IMR-90 (cell line): ENCODE results near the gene BATF. TPM values are rescaled to one million over a fixed set of nuclear protein-coding genes. Genes with fewer than 3 reads are reported as not detected.

Experiments
- ATAC-seq: fragments of 200-7000 bp; cut with Tn5 transposase; 2 replicates; pipeline ENCODE4 v1.9.1; 2020; ENCODE audit warnings: low read depth, mild to moderate bottlenecking, moderate library complexity
- BruUV-seq: library from RNA; stranded (reverse); fragments of 400-500 nt; replicated peaks from 2 replicates; lab custom pipeline; 2021; lab: Mats Ljungman, UMichigan
- CTCF ChIA-PET: fragments of 300-600 bp; formaldehyde crosslinking; extraction: SDS; loops from one replicate; lab custom pipeline; 2021; ENCODE audit warnings: antibody characterized with exemption; lab: Yijun Ruan, JAX
- POLR2A ChIA-PET: fragments of 300-600 bp; sonication (Branson Sonifier 250); formaldehyde crosslinking; loops from one replicate; lab custom pipeline; 2022; ENCODE audit warnings: antibody characterized with exemption; ENCODE audit not compliant: unreplicated experiment; lab: Charles Lee
- DNase-seq: peaks from one replicate; pipeline ENCODE4 v3.0.0; 2013
- H2AFZ ChIP-seq: replicated peaks from 2 replicates; pipeline ENCODE3; 2013; ENCODE audit warnings: low read length, mild to moderate bottlenecking; ENCODE audit not compliant: poor library complexity
- H2AK5ac ChIP-seq: 2 replicates; pipeline ENCODE4 v1.6.1; 2013; ENCODE audit warnings: low read depth, low read length, inconsistent platforms
- H2AK9ac ChIP-seq: replicated peaks from 2 replicates; pipeline ENCODE3; 2013; ENCODE audit warnings: mild to moderate bottlenecking, low read depth, low read length, moderate library complexity; ENCODE audit not compliant: poor library complexity
- H2BK120ac ChIP-seq: 2 replicates; pipeline ENCODE4 v1.6.1; 2013; ENCODE audit warnings: low read depth, low read length, inconsistent platforms
- H2BK15ac ChIP-seq: 3 replicates; pipeline ENCODE4 v1.6.1; 2013; ENCODE audit warnings: low read depth, low read length, inconsistent platforms
- H2BK20ac ChIP-seq: 2 replicates; pipeline ENCODE4 v1.6.1; 2013; ENCODE audit warnings: low read depth, mild to moderate bottlenecking, inconsistent platforms, low read length, moderate library complexity
- H2BK5ac ChIP-seq: 2 replicates; pipeline ENCODE4 v1.6.1; 2013; ENCODE audit warnings: mild to moderate bottlenecking, low read depth, low read length, inconsistent platforms; ENCODE audit not compliant: poor library complexity, severe bottlenecking
- H3K14ac ChIP-seq: replicated peaks from 2 replicates; pipeline ENCODE4 v1.6.1; 2013; ENCODE audit warnings: low read depth, low read length, inconsistent platforms
- H3K18ac ChIP-seq: 2 replicates; pipeline ENCODE4 v1.6.1; 2013; ENCODE audit warnings: low read depth, low read length, control low read depth
- H3K23ac ChIP-seq: 2 replicates; pipeline ENCODE4 v1.6.1; 2013; ENCODE audit warnings: low read depth, low read length, inconsistent platforms
- H3K27ac ChIP-seq: 2 replicates; pipeline ENCODE4 v1.5.1; 2013; ENCODE audit warnings: mild to moderate bottlenecking, control low read depth, low read length; ENCODE audit not compliant: insufficient read depth
- H3K27me3 ChIP-seq: 2 replicates; pipeline ENCODE4 v1.6.1; 2013; ENCODE audit warnings: low read length; ENCODE audit not compliant: control insufficient read depth, insufficient read depth
- H3K36me3 ChIP-seq: 2 replicates; pipeline ENCODE4 v1.6.1; 2013; ENCODE audit warnings: low read length, mixed read lengths; ENCODE audit not compliant: control insufficient read depth, insufficient read depth
- H3K4ac ChIP-seq: 2 replicates; pipeline ENCODE4 v1.6.1; 2013; ENCODE audit warnings: low read depth, low read length, inconsistent platforms
- H3K4me1 ChIP-seq: 2 replicates; pipeline ENCODE4 v1.6.1; 2013; ENCODE audit warnings: low read length, mixed read lengths; ENCODE audit not compliant: control insufficient read depth, insufficient read depth
- H3K4me2 ChIP-seq: 2 replicates; pipeline ENCODE4 v1.6.1; 2013; ENCODE audit warnings: low read depth, mild to moderate bottlenecking, control low read depth, low read length, moderate library complexity
- H3K4me3 ChIP-seq: 2 replicates; pipeline ENCODE4 v1.5.1; 2013; ENCODE audit warnings: low read depth, mild to moderate bottlenecking, control low read depth, low read length, moderate library complexity; ENCODE audit not compliant: insufficient read depth
- H3K56ac ChIP-seq: 2 replicates; pipeline ENCODE4 v1.6.1; 2013; ENCODE audit warnings: low read length, inconsistent platforms; ENCODE audit not compliant: insufficient read depth; ENCODE audit errors: extremely low read depth
- H3K79me1 ChIP-seq, 2 experiments: 2 replicates each; pipeline ENCODE4 v1.6.1; 2013; ENCODE audit warnings: low read length in 2 of 2, inconsistent platforms in 1 of 2, low read depth in 1 of 2
- H3K9ac ChIP-seq: 2 replicates; pipeline ENCODE4 v1.6.1; 2013; ENCODE audit warnings: low read depth, low read length, control low read depth
- H3K9me1 ChIP-seq: 2 replicates; pipeline ENCODE4 v1.6.1; 2013; ENCODE audit warnings: low read length, inconsistent platforms; ENCODE audit not compliant: insufficient read depth
- H3K9me3 ChIP-seq: 2 replicates; pipeline ENCODE4 v1.6.1; 2013; ENCODE audit warnings: low read length; ENCODE audit not compliant: control insufficient read depth, insufficient read depth
- H4K20me1 ChIP-seq: 2 replicates; pipeline ENCODE4 v1.6.1; 2013; ENCODE audit warnings: low read length, inconsistent platforms; ENCODE audit not compliant: insufficient read depth
- H4K5ac ChIP-seq: 2 replicates; pipeline ENCODE4 v1.6.1; 2013; ENCODE audit warnings: mild to moderate bottlenecking, low read depth, low read length, control low read depth
- H4K8ac ChIP-seq, 2 experiments: 2 replicates each; pipeline ENCODE4 v1.6.1; 2013; ENCODE audit warnings: low read depth in 2 of 2, low read length in 2 of 2, control low read depth in 1 of 2, inconsistent platforms in 1 of 2
- H4K91ac ChIP-seq: 2 replicates; pipeline ENCODE4 v1.6.1; 2013; ENCODE audit warnings: low read depth, low read length, inconsistent platforms; ENCODE audit not compliant: insufficient read depth
- NFE2L2 ChIP-seq: fragments of 150-350 bp; IDR thresholded peaks from 2 replicates; pipeline ENCODE4 v1.6.1; 2016; ENCODE audit warnings: low read depth, mild to moderate bottlenecking, low read length
- POLR2A ChIP-seq: IDR thresholded peaks from 2 replicates; pipeline ENCODE4 v1.6.1; 2012; ENCODE audit warnings: mild to moderate bottlenecking, low read depth, low read length
- WGBS, 2 experiments: methylation state at CpG; one replicate each; pipeline versions ENCODE4 v1.1.5 to v1.1.7; 2013; ENCODE audit warnings: missing lambda C conversion rate in 2 of 2; ENCODE audit not compliant: insufficient read length in 1 of 2; ENCODE audit errors: extremely low coverage in 2 of 2; 5-methylcytosine and 5-hydroxymethylcytosine counted together
- dilution Hi-C: fragments of 300-500 bp; cut with HindIII; formaldehyde crosslinking; loops from one replicate; pipeline ENCODE4 v1.14.3; 2018; ENCODE audit warnings: low sequenced_read_pairs; ENCODE audit not compliant: unreplicated experiment
- in situ Hi-C: fragments of 300-500 bp; cut with MboI; formaldehyde crosslinking; loops from 3 replicates; pipeline ENCODE4 v1.14.3; 2019; ENCODE audit warnings: low sequenced_read_pairs, inconsistent platforms, mixed read lengths
- intact Hi-C: fragments of 100-400 bp; cut with micrococcal nuclease; formaldehyde crosslinking; loops from 2 replicates; pipeline ENCODE4 v1.10.0; 2022
- polyA plus RNA-seq, 3 experiments: library from polyadenylated mRNA; depleted of rRNA; stranded (reverse); fragments of >200 nt; gene quantifications; 2 replicates each; pipeline ENCODE4 v1.2.3, GENCODE V29; 2012; ENCODE audit warnings: low replicate concordance in 1 of 3
- total RNA-seq: library from RNA; depleted of rRNA; stranded (reverse); fragments of >200 nt; gene quantifications from 2 replicates; pipeline ENCODE4 v1.2.3, GENCODE V29; 2012

BATF gene
- total and polyA plus RNA-seq, 2 of the 4 experiments (the other 2 are of a cell fraction), result not detected

DNA sequence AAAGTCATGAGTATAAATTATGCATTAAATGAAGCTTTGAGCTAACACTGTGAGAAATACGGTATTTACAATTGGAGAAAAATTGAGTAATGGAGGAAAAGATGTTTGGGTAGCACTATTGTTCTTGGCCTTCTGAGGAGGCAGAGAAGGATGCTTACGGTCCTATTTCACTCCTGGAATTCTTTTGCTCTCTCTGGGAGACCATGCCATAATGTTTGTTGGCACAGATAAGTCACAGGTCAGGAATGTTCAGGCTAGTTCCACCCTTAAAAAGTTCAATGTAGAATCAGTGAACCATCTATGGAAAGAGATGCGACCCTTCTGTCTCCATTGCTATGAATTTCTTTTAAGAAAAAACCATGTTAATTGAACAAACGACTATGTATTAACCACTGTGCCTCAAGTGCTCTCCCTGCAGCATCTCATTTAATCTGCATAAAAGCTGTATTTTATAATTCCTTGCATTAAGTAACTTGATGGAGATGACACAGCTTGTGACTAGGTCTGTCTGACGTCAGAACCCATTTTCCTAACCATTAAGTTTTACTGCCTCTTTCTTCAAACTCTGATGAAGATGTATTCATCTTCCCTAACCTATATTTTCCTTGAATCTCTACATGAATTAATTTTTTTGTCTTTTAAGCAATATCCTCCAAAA, 9.5 kb downstream of the BATF start:
- no peak overlapping the region for H2BK120ac ChIP-seq
- dilution Hi-C loops (no loop called here), intact Hi-C loops (no loop called here), in situ Hi-C loops (no loop called here)
- WGBS, 2 experiments, result no CpG with 5 or more reads among the region's 5 CpGs
- no peak overlapping the region for H2BK5ac ChIP-seq
- H3K9me3 ChIP-seq, result no peaks in the 10 kb centered on the region
- DNase-seq (no peak), ATAC-seq (peak; percentile 13; the same call in 1 of the 2 replicates)
- H3K14ac ChIP-seq, result no peak overlapping the region
- CTCF ChIA-PET, result no interaction called here
- H3K18ac ChIP-seq, result no peak overlapping the region
- no peak overlapping the region for H3K23ac ChIP-seq
- no peak overlapping the region for H4K91ac ChIP-seq
- BruUV-seq, result no TSS peak
- TF ChIP-seq NFE2L2 (no peak), POLR2A (no peak)
- no peak overlapping the region for H3K56ac ChIP-seq
- no peak overlapping the region for H3K4me2 ChIP-seq
- no peak overlapping the region for H3K9ac ChIP-seq
- H4K5ac ChIP-seq, result no peak overlapping the region
- POLR2A ChIA-PET, result no interaction called here
- H3K27me3 ChIP-seq, result peaks cover 7% of the 10 kb centered on the region
- H2AK5ac ChIP-seq, result no peak overlapping the region
- no peaks in the 10 kb centered on the region for H4K20me1 ChIP-seq
- H3K4me1 ChIP-seq, result peaks cover 3% of the 10 kb centered on the region
- H3K4ac ChIP-seq, result no peak overlapping the region
- no peaks in the 10 kb centered on the region for H3K36me3 ChIP-seq
- H2AK9ac ChIP-seq, result no peak overlapping the region
- no peak overlapping the region for H4K8ac ChIP-seq
- H3K4me3 ChIP-seq, result no peak overlapping the region
- H3K79me1 ChIP-seq, result no peaks in the 10 kb centered on the region
- H3K9me1 ChIP-seq, result peaks cover 3% of the 10 kb centered on the region
- no peak overlapping the region for H2BK15ac ChIP-seq
- H2BK20ac ChIP-seq, result no peak overlapping the region
- H3K27ac ChIP-seq, result no peak overlapping the region
- H2AFZ ChIP-seq, result no peak overlapping the region
